ENCODE data around the gene URM1.

DNA sequence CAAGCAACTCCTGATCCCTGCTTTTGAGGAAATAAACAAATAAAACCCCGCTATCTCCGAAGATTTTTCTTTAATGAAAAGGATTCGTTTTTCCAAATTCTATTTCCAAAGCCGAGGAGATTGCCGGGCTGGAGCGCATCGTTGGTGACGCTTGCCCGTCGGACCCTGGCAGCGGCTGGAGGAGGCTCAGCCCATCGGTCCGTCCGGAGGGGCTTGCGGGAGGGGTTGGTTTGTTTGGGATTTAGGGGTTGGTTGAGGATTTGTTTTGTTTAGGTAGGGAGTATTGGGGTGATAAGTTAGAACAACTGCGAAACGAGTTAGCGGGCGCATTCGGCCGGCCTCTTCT lies 20.8 kb downstream of the URM1 start:
- TF ChIP-seq, protein P1, sequence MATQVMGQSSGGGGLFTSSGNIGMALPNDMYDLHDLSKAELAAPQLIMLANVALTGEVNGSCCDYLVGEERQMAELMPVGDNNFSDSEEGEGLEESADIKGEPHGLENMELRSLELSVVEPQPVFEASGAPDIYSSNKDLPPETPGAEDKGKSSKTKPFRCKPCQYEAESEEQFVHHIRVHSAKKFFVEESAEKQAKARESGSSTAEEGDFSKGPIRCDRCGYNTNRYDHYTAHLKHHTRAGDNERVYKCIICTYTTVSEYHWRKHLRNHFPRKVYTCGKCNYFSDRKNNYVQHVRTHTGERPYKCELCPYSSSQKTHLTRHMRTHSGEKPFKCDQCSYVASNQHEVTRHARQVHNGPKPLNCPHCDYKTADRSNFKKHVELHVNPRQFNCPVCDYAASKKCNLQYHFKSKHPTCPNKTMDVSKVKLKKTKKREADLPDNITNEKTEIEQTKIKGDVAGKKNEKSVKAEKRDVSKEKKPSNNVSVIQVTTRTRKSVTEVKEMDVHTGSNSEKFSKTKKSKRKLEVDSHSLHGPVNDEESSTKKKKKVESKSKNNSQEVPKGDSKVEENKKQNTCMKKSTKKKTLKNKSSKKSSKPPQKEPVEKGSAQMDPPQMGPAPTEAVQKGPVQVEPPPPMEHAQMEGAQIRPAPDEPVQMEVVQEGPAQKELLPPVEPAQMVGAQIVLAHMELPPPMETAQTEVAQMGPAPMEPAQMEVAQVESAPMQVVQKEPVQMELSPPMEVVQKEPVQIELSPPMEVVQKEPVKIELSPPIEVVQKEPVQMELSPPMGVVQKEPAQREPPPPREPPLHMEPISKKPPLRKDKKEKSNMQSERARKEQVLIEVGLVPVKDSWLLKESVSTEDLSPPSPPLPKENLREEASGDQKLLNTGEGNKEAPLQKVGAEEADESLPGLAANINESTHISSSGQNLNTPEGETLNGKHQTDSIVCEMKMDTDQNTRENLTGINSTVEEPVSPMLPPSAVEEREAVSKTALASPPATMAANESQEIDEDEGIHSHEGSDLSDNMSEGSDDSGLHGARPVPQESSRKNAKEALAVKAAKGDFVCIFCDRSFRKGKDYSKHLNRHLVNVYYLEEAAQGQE (IDR thresholded peaks at IDR 0.05; ENCODE audit: insufficient read depth in 1 of 2, low read depth in 2 of 2, low read length in 2 of 2) = no peak
- TF ChIP-seq POLR2AphosphoS5 (IDR thresholded peaks at IDR 0.05; ENCODE audit: low read depth, low read length) = no peak

Data from PFSK-1 (cell line).